Breast epithelium (tissue), 4 donors: Measurements from ENCODE around the gene MAPK1IP1L. TPM values are rescaled to one million over a fixed set of nuclear protein-coding genes. Genes with fewer than 3 reads are reported as not detected.

Source experiments
- DNase-seq, 2 donors: peaks; one replicate each; pipeline ENCODE4 v3.0.0-alpha.2; 2019; ENCODE audit warnings: low spot score in 2 of 2
- H3K27ac ChIP-seq, 2 donors: fragments of 200-600 bp; sonication (generic) in 1 of 2; one replicate each; pipeline ENCODE4 v1.5.1; 2016 to 2019; ENCODE audit warnings: mild to moderate bottlenecking in 1 of 2
- H3K27me3 ChIP-seq, 2 donors: fragments of 200-600 bp; sonication (generic) in 1 of 2; one replicate each; pipeline versions ENCODE4 v1.5.1 to v1.6.0; 2017 to 2019; ENCODE audit warnings: control low read depth in 1 of 2, mild to moderate bottlenecking in 1 of 2
- H3K36me3 ChIP-seq: fragments of 200-600 bp; one replicate; pipeline ENCODE4 v1.5.1; 2019
- H3K4me1 ChIP-seq, 2 donors: fragments of 200-600 bp; sonication (generic); one replicate each; pipeline ENCODE4 v1.5.1; 2016 to 2019; ENCODE audit warnings: control low read depth in 1 of 2
- H3K4me3 ChIP-seq, 3 donors: fragments of 200-600 bp; sonication (generic); 1 replicate in 2 of 3; 2 replicates in 1 of 3; pipeline ENCODE4 v1.5.1; 2016 to 2019; ENCODE audit warnings: mild to moderate bottlenecking in 3 of 3, moderate library complexity in 2 of 3
- H3K9me3 ChIP-seq, 2 donors: fragments of 200-600 bp; sonication (generic) in 1 of 2; one replicate each; pipeline ENCODE4 v1.5.1; 2016 to 2019; ENCODE audit warnings: control low read depth in 1 of 2
- POLR2A ChIP-seq: fragments of 450-650 bp; IDR thresholded peaks from one replicate; pipeline ENCODE4 v1.6.1; 2016; ENCODE audit warnings: antibody characterized with exemption, mild to moderate bottlenecking, moderate library complexity
- POLR2AphosphoS5 ChIP-seq, 3 donors: sonication (generic); formaldehyde crosslinking; IDR thresholded peaks; one replicate each; pipeline ENCODE4 v1.6.1; 2017; ENCODE audit warnings: antibody characterized with exemption in 3 of 3
- intact Hi-C: fragments of 100-400 bp; cut with DNase I; formaldehyde crosslinking; loops from one replicate; pipeline ENCODE4 v1.15.1; 2023; ENCODE audit warnings: low total_unique reads
- total RNA-seq, 3 donors: library from RNA; depleted of rRNA; stranded (reverse); fragments of >200 nt; gene quantifications; one replicate each; pipeline ENCODE4 v1.1.0, GENCODE V29; 2016
- TF ChIP-seq, protein P1 (sequence below), 3 donors: fragments of 450-650 bp; IDR thresholded peaks; one replicate each; pipeline ENCODE4 v1.5.1; 2016 to 2017; ENCODE audit warnings: antibody characterized with exemption in 3 of 3, mild to moderate bottlenecking in 3 of 3, moderate library complexity in 3 of 3

Gene MAPK1IP1L
- total RNA-seq, 3 donors from 2014 or later, result 37.7 to 60.4 (median 39.4) TPM

DNA sequence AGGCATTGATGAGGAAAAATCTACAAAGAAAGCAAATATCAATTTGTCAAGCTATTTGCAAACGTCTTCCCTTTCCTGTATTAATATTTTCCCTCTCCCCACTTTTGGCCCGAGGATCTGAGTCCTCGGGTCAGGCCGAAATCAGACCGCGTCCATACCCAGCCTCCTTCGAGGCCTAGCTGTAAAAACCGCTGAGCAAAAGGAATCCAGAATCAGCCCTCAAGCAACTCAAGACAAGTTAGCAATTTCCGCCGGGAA lies 353 bp upstream of the MAPK1IP1L start:
- no peaks in the 10 kb centered on the region for H3K36me3 ChIP-seq
- no peak for DNase-seq
- peaks cover 0 to 9% of the 10 kb centered on the region in 2 donors for H3K4me1 ChIP-seq
- H3K27ac ChIP-seq, result peak overlapping the region; percentile 99 to 100
- intact Hi-C loops, result no loop called here
- H3K9me3 ChIP-seq, result no peaks in the 10 kb centered on the region
- no peaks in the 10 kb centered on the region for H3K27me3 ChIP-seq
- TF ChIP-seq, protein P1, sequence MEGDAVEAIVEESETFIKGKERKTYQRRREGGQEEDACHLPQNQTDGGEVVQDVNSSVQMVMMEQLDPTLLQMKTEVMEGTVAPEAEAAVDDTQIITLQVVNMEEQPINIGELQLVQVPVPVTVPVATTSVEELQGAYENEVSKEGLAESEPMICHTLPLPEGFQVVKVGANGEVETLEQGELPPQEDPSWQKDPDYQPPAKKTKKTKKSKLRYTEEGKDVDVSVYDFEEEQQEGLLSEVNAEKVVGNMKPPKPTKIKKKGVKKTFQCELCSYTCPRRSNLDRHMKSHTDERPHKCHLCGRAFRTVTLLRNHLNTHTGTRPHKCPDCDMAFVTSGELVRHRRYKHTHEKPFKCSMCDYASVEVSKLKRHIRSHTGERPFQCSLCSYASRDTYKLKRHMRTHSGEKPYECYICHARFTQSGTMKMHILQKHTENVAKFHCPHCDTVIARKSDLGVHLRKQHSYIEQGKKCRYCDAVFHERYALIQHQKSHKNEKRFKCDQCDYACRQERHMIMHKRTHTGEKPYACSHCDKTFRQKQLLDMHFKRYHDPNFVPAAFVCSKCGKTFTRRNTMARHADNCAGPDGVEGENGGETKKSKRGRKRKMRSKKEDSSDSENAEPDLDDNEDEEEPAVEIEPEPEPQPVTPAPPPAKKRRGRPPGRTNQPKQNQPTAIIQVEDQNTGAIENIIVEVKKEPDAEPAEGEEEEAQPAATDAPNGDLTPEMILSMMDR (IDR thresholded peaks at IDR 0.05), result no peak
- TF ChIP-seq POLR2A, result no peak
- TF ChIP-seq POLR2AphosphoS5 (IDR thresholded peaks at IDR 0.05), result no peak
- H3K4me3 ChIP-seq, result peak overlapping the region; percentile 92 to 96 (median 96)

DNA sequence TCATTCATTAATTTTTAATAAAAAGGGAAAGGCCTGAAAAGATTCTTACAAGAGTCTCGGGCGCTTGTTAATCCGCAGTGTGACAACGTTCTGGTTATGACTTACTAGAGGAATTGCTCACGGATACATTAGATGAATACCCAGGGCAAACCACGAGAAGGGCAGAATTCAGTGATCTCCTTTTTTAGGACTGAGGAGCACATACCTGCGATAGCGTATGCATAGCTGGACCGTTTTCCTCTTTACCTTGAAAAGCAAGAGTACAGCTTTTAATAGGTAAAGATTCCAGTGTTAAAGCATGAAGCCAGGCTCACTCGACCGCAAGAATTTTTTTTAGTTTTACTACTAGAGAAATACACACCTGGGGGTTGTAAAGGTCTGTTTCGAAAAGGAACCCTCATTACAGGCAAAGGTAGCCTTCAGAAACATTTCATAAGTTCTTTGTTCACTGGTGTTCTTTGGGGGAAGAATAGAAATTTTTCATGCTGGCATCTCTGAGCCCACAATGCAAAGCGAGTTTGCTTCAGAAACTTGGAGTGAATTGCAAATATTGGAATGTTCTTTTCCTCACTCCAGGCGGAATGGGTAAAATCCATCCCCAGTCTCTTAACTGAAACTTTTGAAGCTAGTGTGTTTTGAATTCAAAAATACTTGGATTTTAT lies 953 bp downstream of the MAPK1IP1L start:
- Histone ChIP-seq H3K27me3 (no peaks in the 10 kb centered on the region), H3K27ac (peak overlapping the region; percentile 99 to 100), H3K4me3 (peak overlapping the region; percentile 92 to 96 (median 96)), H3K36me3 (no peaks in the 10 kb centered on the region), H3K4me1 (peaks cover 0 to 9% of the 10 kb centered on the region in 2 donors), H3K9me3 (no peaks in the 10 kb centered on the region)
- no peak for DNase-seq
- intact Hi-C loops, result no loop called here
- TF ChIP-seq POLR2A, result no peak
- TF ChIP-seq POLR2AphosphoS5 (IDR thresholded peaks at IDR 0.05), result no peak
- TF ChIP-seq, protein P1 (IDR thresholded peaks at IDR 0.05), result no peak

DNA sequence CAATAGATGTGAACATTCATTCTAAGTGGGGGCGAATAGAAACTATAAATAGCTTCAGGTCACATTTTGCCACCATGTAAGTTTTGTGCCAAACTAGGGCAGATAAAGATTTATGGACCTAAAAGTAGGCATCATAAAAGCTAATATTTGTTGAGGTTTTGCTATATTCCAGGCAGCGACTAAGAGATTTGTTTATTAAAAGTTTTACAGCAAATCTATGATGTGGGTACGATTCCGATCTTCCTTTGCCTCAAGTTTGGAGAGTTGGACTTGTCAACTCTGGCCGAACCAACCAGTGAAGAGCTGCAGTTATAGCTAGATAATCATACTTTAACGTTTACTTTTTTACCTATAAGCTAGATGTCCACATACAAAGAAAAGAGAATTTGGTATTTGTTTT lies 1.6 kb downstream of the MAPK1IP1L start:
- H3K27ac ChIP-seq, result peak overlapping the region; percentile 99 to 100
- no peak for DNase-seq
- TF ChIP-seq POLR2A (no peak), POLR2AphosphoS5 (IDR thresholded peaks at IDR 0.05) (no peak)
- TF ChIP-seq, protein P1 (IDR thresholded peaks at IDR 0.05), result no peak
- no peaks in the 10 kb centered on the region for H3K36me3 ChIP-seq
- H3K27me3 ChIP-seq, result no peaks in the 10 kb centered on the region
- no peaks in the 10 kb centered on the region for H3K9me3 ChIP-seq
- peaks cover 0 to 9% of the 10 kb centered on the region in 2 donors for H3K4me1 ChIP-seq
- peak overlapping the region in 2 of 3 donors; percentile 92 to 96 for H3K4me3 ChIP-seq
- intact Hi-C loops, result no loop called here

DNA sequence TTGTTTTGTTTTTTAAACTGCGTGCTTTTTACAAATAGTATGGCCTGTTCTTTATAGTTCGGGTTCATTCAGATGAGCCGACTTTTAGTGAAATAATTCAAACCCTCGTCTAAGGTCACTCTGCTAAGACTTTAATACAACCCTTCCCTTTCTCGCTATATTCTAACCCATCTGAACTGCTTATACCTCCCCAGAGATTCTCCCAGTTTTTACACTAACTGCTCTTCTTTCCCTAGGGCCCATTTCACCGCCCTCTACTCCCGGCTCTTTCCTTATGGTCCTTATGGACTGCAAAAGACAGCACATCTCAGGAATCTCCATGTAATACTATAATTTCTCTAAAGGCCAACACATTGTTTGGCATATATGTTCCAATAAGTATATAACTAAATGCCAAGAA lies 2.1 kb downstream of the MAPK1IP1L start:
- DNase-seq, result no peak
- intact Hi-C loops, result no loop called here
- Histone ChIP-seq H3K27me3 (no peaks in the 10 kb centered on the region), H3K4me3 (peak overlapping the region in 1 of 3 donors; percentile 92), H3K9me3 (no peaks in the 10 kb centered on the region), H3K27ac (peak overlapping the region; percentile 99 to 100), H3K4me1 (peaks cover 0 to 9% of the 10 kb centered on the region in 2 donors), H3K36me3 (no peaks in the 10 kb centered on the region)
- TF ChIP-seq, protein P1 (IDR thresholded peaks at IDR 0.05), result no peak
- no peak for TF ChIP-seq POLR2A
- TF ChIP-seq POLR2AphosphoS5 (IDR thresholded peaks at IDR 0.05), result no peak

DNA sequence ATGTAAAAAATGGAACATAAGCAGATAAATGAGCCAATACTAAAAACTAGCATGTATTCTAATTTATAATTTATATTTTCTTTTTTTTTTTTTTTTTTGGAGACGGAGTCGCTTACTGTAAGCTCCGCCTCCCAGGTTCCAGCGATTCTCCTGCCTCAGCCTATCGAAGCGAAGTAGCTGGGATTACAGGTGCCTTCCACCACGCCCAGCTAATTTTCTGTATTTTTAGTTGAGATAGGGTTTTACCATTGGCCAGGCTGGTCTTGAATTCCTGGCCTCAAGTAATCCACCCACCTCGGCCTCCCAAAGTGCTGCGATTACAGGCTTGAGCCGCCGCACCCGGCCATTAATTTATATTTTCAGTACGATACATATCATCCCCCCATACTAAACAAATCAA lies 2.7 kb downstream of the MAPK1IP1L start:
- intact Hi-C loops, result no loop called here
- Histone ChIP-seq H3K27me3 (no peaks in the 10 kb centered on the region), H3K36me3 (no peaks in the 10 kb centered on the region), H3K9me3 (no peaks in the 10 kb centered on the region), H3K27ac (no peak overlapping the region), H3K4me1 (peaks cover 0 to 9% of the 10 kb centered on the region in 2 donors), H3K4me3 (no peak overlapping the region)
- DNase-seq, result no peak
- TF ChIP-seq, protein P1 (IDR thresholded peaks at IDR 0.05), result no peak
- TF ChIP-seq POLR2A, result no peak
- no peak for TF ChIP-seq POLR2AphosphoS5 (IDR thresholded peaks at IDR 0.05)
